Lower leg skin (tissue), 3 donors: ENCODE data around the gene PCCB.

Experiments used
- POLR2A ChIP-seq, 2 donors: fragments of 450-650 bp; IDR thresholded peaks; one replicate each; pipeline ENCODE4 v1.6.1; 2016 to 2017; ENCODE audit warnings: antibody characterized with exemption in 2 of 2, mild to moderate bottlenecking in 1 of 2, moderate library complexity in 1 of 2
- TF ChIP-seq, protein P1 (sequence below), 3 donors: fragments of 450-650 bp; IDR thresholded peaks; one replicate each; pipeline ENCODE4 v1.5.1; 2016; ENCODE audit warnings: antibody characterized with exemption in 3 of 3, mild to moderate bottlenecking in 3 of 3, moderate library complexity in 2 of 3

DNA sequence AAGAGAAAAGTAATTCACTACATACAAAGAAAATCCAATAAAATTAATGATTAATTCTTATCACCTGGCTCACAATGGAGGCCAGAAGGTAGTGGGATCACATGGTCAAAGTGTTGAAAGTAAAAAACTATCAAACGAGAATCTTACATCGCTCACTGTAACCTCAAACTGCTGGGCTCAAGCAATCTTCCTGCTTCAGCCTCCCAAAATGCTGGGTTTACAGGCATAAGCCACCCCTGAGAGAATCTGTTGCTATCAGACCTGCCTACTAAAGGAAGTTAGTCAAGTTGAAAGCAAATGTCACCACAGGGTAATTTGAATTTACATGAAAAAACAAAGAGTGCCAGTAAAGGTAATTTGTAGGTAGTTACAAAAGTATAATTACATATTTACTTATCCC lies 103.3 kb downstream of the PCCB start:
- TF ChIP-seq, protein P1, sequence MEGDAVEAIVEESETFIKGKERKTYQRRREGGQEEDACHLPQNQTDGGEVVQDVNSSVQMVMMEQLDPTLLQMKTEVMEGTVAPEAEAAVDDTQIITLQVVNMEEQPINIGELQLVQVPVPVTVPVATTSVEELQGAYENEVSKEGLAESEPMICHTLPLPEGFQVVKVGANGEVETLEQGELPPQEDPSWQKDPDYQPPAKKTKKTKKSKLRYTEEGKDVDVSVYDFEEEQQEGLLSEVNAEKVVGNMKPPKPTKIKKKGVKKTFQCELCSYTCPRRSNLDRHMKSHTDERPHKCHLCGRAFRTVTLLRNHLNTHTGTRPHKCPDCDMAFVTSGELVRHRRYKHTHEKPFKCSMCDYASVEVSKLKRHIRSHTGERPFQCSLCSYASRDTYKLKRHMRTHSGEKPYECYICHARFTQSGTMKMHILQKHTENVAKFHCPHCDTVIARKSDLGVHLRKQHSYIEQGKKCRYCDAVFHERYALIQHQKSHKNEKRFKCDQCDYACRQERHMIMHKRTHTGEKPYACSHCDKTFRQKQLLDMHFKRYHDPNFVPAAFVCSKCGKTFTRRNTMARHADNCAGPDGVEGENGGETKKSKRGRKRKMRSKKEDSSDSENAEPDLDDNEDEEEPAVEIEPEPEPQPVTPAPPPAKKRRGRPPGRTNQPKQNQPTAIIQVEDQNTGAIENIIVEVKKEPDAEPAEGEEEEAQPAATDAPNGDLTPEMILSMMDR (IDR thresholded peaks at IDR 0.05) = no peak
- no peak for TF ChIP-seq POLR2A (IDR thresholded peaks at IDR 0.05)
